Activated naive CD4-positive, alpha-beta T cell treated with anti-CD3 and anti-CD28 coated beads, Interleukin-2, amount 50 U/mL, for 24 hours (primary cell): ENCODE measurements around the gene ARMS2.

Experiments used
- H3K27ac Mint-ChIP-seq: one replicate; pipeline ENCODE4 v1.8.0; 2021; ENCODE audit warnings: mild to moderate bottlenecking, mixed read lengths
- H3K27me3 Mint-ChIP-seq: one replicate; pipeline ENCODE4 v1.8.0; 2021; ENCODE audit warnings: mixed read lengths
- H3K36me3 Mint-ChIP-seq: one replicate; pipeline ENCODE4 v1.8.0; 2021; ENCODE audit warnings: mixed read lengths
- H3K4me1 Mint-ChIP-seq: one replicate; pipeline ENCODE4 v1.8.0; 2021; ENCODE audit warnings: mixed read lengths
- H3K4me3 Mint-ChIP-seq: one replicate; pipeline ENCODE4 v1.8.0; 2021; ENCODE audit warnings: mild to moderate bottlenecking, mixed read lengths
- H3K9me3 Mint-ChIP-seq: one replicate; pipeline ENCODE4 v1.8.0; 2021; ENCODE audit warnings: mixed read lengths

The ARMS2 gene, protein sequence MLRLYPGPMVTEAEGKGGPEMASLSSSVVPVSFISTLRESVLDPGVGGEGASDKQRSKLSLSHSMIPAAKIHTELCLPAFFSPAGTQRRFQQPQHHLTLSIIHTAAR

DNA sequence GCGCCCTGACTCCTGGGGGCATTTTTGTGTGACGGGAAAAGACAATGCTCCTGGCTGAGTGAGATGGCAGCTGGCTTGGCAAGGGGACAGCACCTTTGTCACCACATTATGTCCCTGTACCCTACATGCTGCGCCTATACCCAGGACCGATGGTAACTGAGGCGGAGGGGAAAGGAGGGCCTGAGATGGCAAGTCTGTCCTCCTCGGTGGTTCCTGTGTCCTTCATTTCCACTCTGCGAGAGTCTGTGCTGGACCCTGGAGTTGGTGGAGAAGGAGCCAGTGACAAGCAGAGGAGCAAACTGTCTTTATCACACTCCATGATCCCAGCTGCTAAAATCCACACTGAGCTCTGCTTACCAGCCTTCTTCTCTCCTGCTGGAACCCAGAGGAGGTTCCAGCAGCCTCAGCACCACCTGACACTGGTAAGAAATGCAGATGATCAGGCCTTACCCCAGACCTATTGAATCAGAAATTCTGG lies at the start of gene ARMS2:
TSS of gene ARMS2 (plus strand) at position 51 of the 478 bp plus-strand sequence. CDS start at position 126, 75 bp downstream.
- peaks cover 19% of the 10 kb centered on the region for H3K27me3 Mint-ChIP-seq
- no peaks in the 10 kb centered on the region for H3K4me1 Mint-ChIP-seq
- H3K4me3 Mint-ChIP-seq, result no peak within 1 kb of the TSS
- H3K36me3 Mint-ChIP-seq, result no peaks in the 10 kb centered on the region
- H3K9me3 Mint-ChIP-seq, result no peaks in the 10 kb centered on the region
- H3K27ac Mint-ChIP-seq, result peak within 1 kb of the TSS; percentile 23

- H3K27ac Mint-ChIP-seq, result peak overlapping the region; percentile 95
- peaks cover 18% of the 10 kb centered on the region for H3K36me3 Mint-ChIP-seq
- H3K27me3 Mint-ChIP-seq, result no peaks in the 10 kb centered on the region
- no peaks in the 10 kb centered on the region for H3K9me3 Mint-ChIP-seq
- H3K4me3 Mint-ChIP-seq, result peak overlapping the region; percentile 58
- H3K4me1 Mint-ChIP-seq, result peaks cover 16% of the 10 kb centered on the region
Observed at GRCh38 chr10:122407375-122408125, 46.9 kb upstream of the ARMS2 start.

DNA sequence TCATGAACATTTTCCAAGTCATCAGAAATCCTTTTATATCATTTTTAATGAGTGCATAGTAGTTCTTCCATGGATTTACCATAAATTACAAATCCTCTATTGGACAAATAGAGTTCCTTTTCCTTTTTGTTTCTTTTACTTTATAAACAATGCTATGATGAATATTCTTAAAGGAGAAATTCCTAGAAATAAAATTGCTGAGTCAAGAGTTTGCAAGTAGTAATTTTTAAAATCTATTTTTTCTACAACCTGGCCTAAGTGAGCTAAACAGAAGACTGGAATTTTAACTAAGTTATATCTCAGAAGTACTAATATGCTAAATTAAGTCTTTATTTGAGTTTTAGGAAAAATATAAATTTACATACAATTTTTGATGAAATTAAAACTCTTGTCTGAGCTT lies 41.1 kb upstream of the ARMS2 start:
- peaks cover 62% of the 10 kb centered on the region for H3K4me1 Mint-ChIP-seq
- no peak overlapping the region for H3K4me3 Mint-ChIP-seq
- no peak overlapping the region for H3K27ac Mint-ChIP-seq
- no peaks in the 10 kb centered on the region for H3K9me3 Mint-ChIP-seq
- peaks cover 23% of the 10 kb centered on the region for H3K36me3 Mint-ChIP-seq
- no peaks in the 10 kb centered on the region for H3K27me3 Mint-ChIP-seq

DNA sequence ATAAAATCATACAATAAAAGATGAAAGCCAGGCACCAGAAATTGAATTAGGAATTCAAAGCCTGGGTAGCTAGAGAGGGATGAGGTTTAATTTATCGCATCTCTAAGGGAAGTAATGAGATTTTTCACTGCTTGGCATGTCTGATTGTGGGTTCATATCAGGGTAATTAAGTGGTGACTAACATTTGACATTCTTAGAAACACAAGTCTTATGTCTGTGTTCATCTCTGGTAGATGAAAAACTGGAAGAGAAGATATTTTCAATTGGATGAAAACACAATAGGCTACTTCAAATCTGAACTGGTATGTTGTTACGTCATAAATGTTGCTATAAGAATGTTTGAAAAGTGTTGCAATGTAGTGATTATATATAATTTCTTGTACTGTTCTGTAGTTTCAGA lies 36.8 kb upstream of the ARMS2 start:
- Mint-ChIP-seq H3K4me1 (peaks cover 88% of the 10 kb centered on the region), H3K9me3 (no peaks in the 10 kb centered on the region), H3K27ac (peak overlapping the region; percentile 5), H3K4me3 (peak overlapping the region; percentile 75), H3K27me3 (no peaks in the 10 kb centered on the region), H3K36me3 (peaks cover 33% of the 10 kb centered on the region)

DNA sequence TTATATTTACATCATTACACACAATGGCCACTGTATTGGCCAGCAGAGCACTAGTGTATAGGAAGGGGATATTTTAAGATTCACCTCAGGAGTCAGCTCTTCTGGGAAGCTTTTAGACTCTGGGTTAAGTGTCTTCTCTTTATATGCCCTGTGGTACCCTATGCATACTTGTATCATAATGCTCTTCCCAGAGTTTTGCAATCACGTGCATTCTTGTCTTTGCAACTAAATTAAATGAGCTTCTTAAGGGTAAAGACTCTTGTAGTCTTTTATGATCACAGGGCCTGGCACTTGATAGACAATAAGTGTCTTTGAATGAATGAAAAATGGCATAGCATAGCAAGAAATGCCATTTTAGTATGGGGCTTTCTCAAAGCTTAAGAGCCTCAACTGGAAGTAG lies 35.4 kb upstream of the ARMS2 start:
- H3K4me1 Mint-ChIP-seq, result peaks cover 93% of the 10 kb centered on the region
- no peaks in the 10 kb centered on the region for H3K9me3 Mint-ChIP-seq
- no peaks in the 10 kb centered on the region for H3K27me3 Mint-ChIP-seq
- peaks cover 28% of the 10 kb centered on the region for H3K36me3 Mint-ChIP-seq
- no peak overlapping the region for H3K4me3 Mint-ChIP-seq
- H3K27ac Mint-ChIP-seq, result no peak overlapping the region

DNA sequence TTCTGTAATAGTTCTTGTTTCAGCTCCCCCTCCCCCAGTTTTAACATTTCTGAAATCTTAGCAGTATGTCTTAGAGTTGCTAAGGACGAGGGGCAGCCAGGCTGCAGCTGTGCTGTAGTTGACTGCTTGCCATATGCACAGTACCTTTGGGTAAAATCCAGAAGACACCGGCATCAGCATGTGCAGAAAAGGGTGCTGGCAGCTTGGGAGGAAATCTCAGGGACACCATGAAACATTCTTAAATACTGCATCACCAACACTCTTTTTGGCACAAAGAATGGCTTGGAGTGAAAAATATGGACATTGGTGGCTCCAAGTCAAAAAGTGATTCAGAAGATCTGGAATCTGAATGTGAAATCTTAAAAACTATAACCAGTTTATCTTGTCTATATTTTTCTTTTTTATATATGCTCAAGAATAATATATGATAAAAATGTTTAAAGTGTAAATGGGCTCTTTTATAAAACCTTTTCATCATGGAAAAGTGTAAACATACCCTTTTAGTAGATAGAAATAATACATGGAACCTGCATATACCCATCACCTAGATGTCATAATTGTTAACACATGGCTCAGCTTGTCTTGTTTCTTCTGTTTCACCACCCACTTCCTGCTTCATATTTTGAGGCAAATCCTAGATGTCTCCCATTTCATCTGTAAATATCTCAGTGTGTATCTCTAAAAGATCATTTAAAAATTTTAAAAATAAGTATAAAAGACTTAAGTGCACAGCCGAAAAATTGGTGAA lies 34.4 kb upstream of the ARMS2 start:
- H3K27ac Mint-ChIP-seq, result peak overlapping the region; percentile 93
- H3K36me3 Mint-ChIP-seq, result peaks cover 25% of the 10 kb centered on the region
- H3K9me3 Mint-ChIP-seq, result no peaks in the 10 kb centered on the region
- no peak overlapping the region for H3K4me3 Mint-ChIP-seq
- H3K27me3 Mint-ChIP-seq, result no peaks in the 10 kb centered on the region
- H3K4me1 Mint-ChIP-seq, result peaks cover 93% of the 10 kb centered on the region

DNA sequence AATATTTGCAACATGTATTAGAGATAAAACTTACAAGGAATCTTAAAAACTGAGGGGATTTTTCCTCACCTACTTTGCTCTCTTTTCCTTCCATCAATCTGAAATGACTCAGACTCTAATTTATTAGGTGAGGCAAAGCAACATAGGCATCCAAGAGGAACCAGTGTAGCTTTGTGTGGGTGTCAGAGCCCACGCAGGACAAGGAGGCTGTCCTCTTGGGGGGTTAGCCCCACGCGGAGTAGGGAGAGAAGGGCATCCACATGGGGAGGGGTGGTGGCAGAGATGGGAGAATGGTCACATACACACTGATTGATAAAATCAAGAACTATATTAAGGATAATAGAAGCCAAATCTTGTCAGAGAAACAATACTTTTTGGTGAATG lies 33.8 kb upstream of the ARMS2 start:
- Mint-ChIP-seq H3K27ac (peak overlapping the region; percentile 93), H3K4me3 (peak overlapping the region; percentile 53)

GRCh38 chr10:122421054-122421625 lies 33.3 kb upstream of the ARMS2 start:
- Mint-ChIP-seq H3K36me3 (peaks cover 24% of the 10 kb centered on the region), H3K27ac (peak overlapping the region; percentile 93), H3K4me3 (peak overlapping the region; percentile 53), H3K27me3 (no peaks in the 10 kb centered on the region), H3K9me3 (no peaks in the 10 kb centered on the region), H3K4me1 (peaks cover 87% of the 10 kb centered on the region)

More for the DNA sequence above, 33.8 kb upstream of the ARMS2 start:
- Mint-ChIP-seq H3K36me3 (peaks cover 25% of the 10 kb centered on the region), H3K4me1 (peaks cover 88% of the 10 kb centered on the region), H3K9me3 (no peaks in the 10 kb centered on the region), H3K27me3 (no peaks in the 10 kb centered on the region)

GRCh38 chr10:122421742-122422141 lies 32.7 kb upstream of the ARMS2 start:
- peak overlapping the region; percentile 74 for H3K27ac Mint-ChIP-seq
- no peak overlapping the region for H3K4me3 Mint-ChIP-seq
- peaks cover 83% of the 10 kb centered on the region for H3K4me1 Mint-ChIP-seq
- H3K9me3 Mint-ChIP-seq, result no peaks in the 10 kb centered on the region
- peaks cover 21% of the 10 kb centered on the region for H3K36me3 Mint-ChIP-seq
- no peaks in the 10 kb centered on the region for H3K27me3 Mint-ChIP-seq

DNA sequence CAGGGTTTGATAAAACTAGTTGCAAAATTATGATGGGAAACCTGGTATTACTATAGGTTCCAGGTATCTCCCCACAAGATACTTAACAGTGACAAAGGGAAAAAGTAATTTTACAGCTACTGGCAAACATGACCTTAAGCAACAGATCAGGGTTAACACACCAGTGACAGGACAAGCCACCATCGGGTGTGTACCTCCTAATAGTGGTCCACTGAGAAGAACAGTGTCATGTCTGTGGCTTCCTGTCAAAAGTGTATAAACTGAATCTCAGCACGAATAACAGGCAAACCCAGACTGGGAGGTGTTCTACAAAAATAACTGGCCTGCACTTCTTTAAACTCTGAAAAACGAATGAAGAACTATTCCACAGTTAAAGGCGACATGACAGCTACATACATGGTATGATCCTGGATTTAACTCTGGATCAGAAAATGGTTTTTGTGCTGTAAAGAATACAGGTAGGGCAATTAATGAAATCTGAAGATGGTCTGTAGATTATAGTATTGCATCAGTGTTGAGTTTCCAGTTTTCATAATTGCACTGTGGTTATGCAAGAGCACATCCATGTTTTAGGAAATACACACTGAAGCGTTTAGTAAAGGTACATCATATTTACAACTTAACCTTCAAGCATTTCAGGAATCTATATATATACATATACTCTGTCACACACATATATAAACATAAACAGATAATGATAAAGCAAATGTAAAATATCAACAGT lies 32.0 kb upstream of the ARMS2 start:
- Mint-ChIP-seq H3K36me3 (peaks cover 23% of the 10 kb centered on the region), H3K4me3 (peak overlapping the region; percentile 30), H3K27me3 (no peaks in the 10 kb centered on the region), H3K27ac (peak overlapping the region; percentile 74), H3K4me1 (peaks cover 83% of the 10 kb centered on the region), H3K9me3 (no peaks in the 10 kb centered on the region)

- Mint-ChIP-seq H3K27me3 (no peaks in the 10 kb centered on the region), H3K27ac (no peak overlapping the region), H3K9me3 (no peaks in the 10 kb centered on the region), H3K4me1 (peaks cover 74% of the 10 kb centered on the region), H3K36me3 (peaks cover 21% of the 10 kb centered on the region), H3K4me3 (no peak overlapping the region)
Observed at GRCh38 chr10:122424059-122424458, 30.4 kb upstream of the ARMS2 start.

GRCh38 chr10:122426829-122427228 lies 27.6 kb upstream of the ARMS2 start:
- peak overlapping the region; percentile 16 for H3K4me3 Mint-ChIP-seq
- H3K36me3 Mint-ChIP-seq, result peaks cover 12% of the 10 kb centered on the region
- H3K4me1 Mint-ChIP-seq, result peaks cover 46% of the 10 kb centered on the region
- H3K9me3 Mint-ChIP-seq, result no peaks in the 10 kb centered on the region
- H3K27ac Mint-ChIP-seq, result peak overlapping the region; percentile 79
- no peaks in the 10 kb centered on the region for H3K27me3 Mint-ChIP-seq

DNA sequence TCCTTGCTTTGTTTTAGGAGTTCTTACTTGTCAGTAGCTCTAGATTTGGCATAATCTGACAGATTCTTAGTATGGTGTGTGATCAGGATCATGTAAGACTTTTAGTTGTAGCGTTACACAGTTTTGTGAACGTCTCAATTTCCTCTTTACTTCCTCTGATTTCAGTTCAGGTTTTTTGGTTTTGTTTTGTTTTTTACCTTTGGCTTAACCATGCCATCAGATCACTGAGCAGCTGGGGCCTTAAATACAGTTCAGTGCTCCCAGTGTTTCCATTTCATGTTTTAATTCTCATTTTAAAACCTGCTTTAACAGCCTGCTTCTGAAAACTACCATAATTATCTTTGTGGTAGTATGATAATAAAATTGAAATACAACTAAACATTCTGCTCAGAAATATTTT lies 27.2 kb upstream of the ARMS2 start:
- no peaks in the 10 kb centered on the region for H3K9me3 Mint-ChIP-seq
- peaks cover 42% of the 10 kb centered on the region for H3K4me1 Mint-ChIP-seq
- H3K27me3 Mint-ChIP-seq, result no peaks in the 10 kb centered on the region
- H3K27ac Mint-ChIP-seq, result peak overlapping the region; percentile 79
- H3K4me3 Mint-ChIP-seq, result peak overlapping the region; percentile 16
- H3K36me3 Mint-ChIP-seq, result peaks cover 11% of the 10 kb centered on the region

GRCh38 chr10:122435212-122435827 lies 19.1 kb upstream of the ARMS2 start:
- Mint-ChIP-seq H3K9me3 (peaks cover 2% of the 10 kb centered on the region), H3K4me3 (no peak overlapping the region), H3K27me3 (no peaks in the 10 kb centered on the region), H3K4me1 (no peaks in the 10 kb centered on the region), H3K27ac (no peak overlapping the region), H3K36me3 (peaks cover 6% of the 10 kb centered on the region)

GRCh38 chr10:122441961-122442360 lies 12.5 kb upstream of the ARMS2 start:
- Mint-ChIP-seq H3K27me3 (no peaks in the 10 kb centered on the region), H3K4me1 (no peaks in the 10 kb centered on the region), H3K9me3 (peaks cover 5% of the 10 kb centered on the region), H3K36me3 (peaks cover 8% of the 10 kb centered on the region), H3K27ac (no peak overlapping the region), H3K4me3 (no peak overlapping the region)
